H1 (cell line): ENCODE data around the gene TXNDC11. TPM values are rescaled to one million over a fixed set of nuclear protein-coding genes. Genes with fewer than 3 reads are reported as not detected.

Source experiments
- CTCF ChIA-PET: fragments of 300-600 bp; sonication (Branson Sonifier 250); formaldehyde crosslinking; loops from one replicate; lab custom pipeline; 2021; ENCODE audit not compliant: partially characterized antibody; lab: Charles Lee
- POLR2A ChIA-PET: fragments of 300-600 bp; sonication (Branson Sonifier 250); formaldehyde crosslinking; loops from one replicate; lab custom pipeline; 2021; ENCODE audit warnings: inconsistent platforms; ENCODE audit not compliant: partially characterized antibody; lab: Charles Lee
- DNase-seq, 2 experiments: peaks; one replicate each; pipeline versions ENCODE4 v3.0.0 to v3.0.0-alpha.2; 2010 to 2022; ENCODE audit warnings: low spot score in 2 of 2, low read depth in 1 of 2, mixed read lengths in 1 of 2
- FAIRE-seq: peaks from 2 replicates; lab custom pipeline; 2011; peaks lifted over from hg19 to GRCh38; lab: Jason Lieb, UNC
- H2AFZ ChIP-seq: 2 replicates; pipeline ENCODE4 v1.8.1; 2012; ENCODE audit warnings: low read length, inconsistent platforms
- H2AK5ac ChIP-seq: 2 replicates; pipeline ENCODE4 v1.6.1; 2013; ENCODE audit warnings: low read depth, low read length
- H2BK120ac ChIP-seq: replicated peaks from 2 replicates; pipeline ENCODE3; 2013; ENCODE audit warnings: low read depth, low read length, inconsistent platforms
- H2BK12ac ChIP-seq: 2 replicates; pipeline ENCODE4 v1.6.1; 2013; ENCODE audit warnings: low read depth, low read length
- H2BK15ac ChIP-seq: 2 replicates; pipeline ENCODE4 v1.6.1; 2013; ENCODE audit warnings: low read length
- H2BK20ac ChIP-seq: 2 replicates; pipeline ENCODE4 v1.6.1; 2013; ENCODE audit warnings: low read length
- H2BK5ac ChIP-seq: 2 replicates; pipeline ENCODE4 v1.6.1; 2013; ENCODE audit warnings: low read depth, low read length
- H3K14ac ChIP-seq: 2 replicates; pipeline ENCODE4 v1.6.1; 2013; ENCODE audit warnings: inconsistent platforms; ENCODE audit not compliant: insufficient read length
- H3K18ac ChIP-seq: 2 replicates; pipeline ENCODE4 v1.6.1; 2013; ENCODE audit warnings: low read length; ENCODE audit errors: extremely low read depth
- H3K23ac ChIP-seq: 2 replicates; pipeline ENCODE4 v1.6.1; 2013; ENCODE audit warnings: inconsistent platforms; ENCODE audit not compliant: insufficient read length
- H3K23me2 ChIP-seq: 2 replicates; pipeline ENCODE4 v1.6.1; 2013; ENCODE audit warnings: low read depth, low read length
- H3K27ac ChIP-seq: 2 replicates; pipeline ENCODE4 v1.6.1; 2011; ENCODE audit warnings: low read depth, low read length, inconsistent platforms
- H3K27me3 ChIP-seq, 4 experiments: replicated peaks in 1 of 4; 1 replicate in 1 of 4; 2 replicates in 3 of 4; pipeline versions ENCODE4 v1.6.1 to v1.8.1; 2011 to 2013; ENCODE audit warnings: low read length in 3 of 4, mild to moderate bottlenecking in 3 of 4, inconsistent platforms in 2 of 4, mixed read lengths in 2 of 4, moderate library complexity in 1 of 4; ENCODE audit not compliant: control insufficient read depth in 3 of 4, insufficient read depth in 3 of 4; ENCODE audit errors: extremely low read depth in 1 of 4
- H3K36me3 ChIP-seq, 4 experiments: 2 replicates each; pipeline versions ENCODE4 v1.6.1 to v1.8.1; 2011 to 2013; ENCODE audit warnings: mild to moderate bottlenecking in 4 of 4, low read length in 3 of 4, moderate library complexity in 2 of 4, control low read depth in 1 of 4, inconsistent platforms in 1 of 4; ENCODE audit not compliant: insufficient read depth in 4 of 4, control insufficient read depth in 2 of 4
- H3K4ac ChIP-seq: replicated peaks from 2 replicates; pipeline ENCODE3; 2013; ENCODE audit warnings: low read length, low read depth, mixed read lengths, inconsistent platforms; ENCODE audit not compliant: insufficient read length
- H3K4me1 ChIP-seq, 4 experiments: replicated peaks in 1 of 4; 1 replicate in 1 of 4; 2 replicates in 3 of 4; pipeline versions ENCODE4 v1.6.1 to v1.8.1; 2011 to 2013; ENCODE audit warnings: low read length in 3 of 4, inconsistent platforms in 2 of 4, mixed read lengths in 1 of 4; ENCODE audit not compliant: insufficient read depth in 4 of 4, control insufficient read depth in 3 of 4
- H3K4me2 ChIP-seq, 2 experiments: 2 replicates each; pipeline versions ENCODE4 v1.6.1 to v1.8.1; 2011 to 2013; ENCODE audit warnings: low read depth in 2 of 2, low read length in 2 of 2, control low read depth in 1 of 2, inconsistent platforms in 1 of 2, mild to moderate bottlenecking in 1 of 2; ENCODE audit not compliant: insufficient read depth in 1 of 2
- H3K4me3 ChIP-seq, 4 experiments: fragments of 200-600, 300-600 bp in 1 of 4; sonication (generic), shearing (Covaris generic), sonication (Bioruptor Twin) in 1 of 4; 2 replicates each; pipeline versions ENCODE4 v1.5.1 to v1.8.1; 2011 to 2016; ENCODE audit warnings: low read length in 4 of 4, low read depth in 3 of 4, control low read depth in 2 of 4, inconsistent platforms in 2 of 4, mild to moderate bottlenecking in 2 of 4, mixed read lengths in 1 of 4, moderate library complexity in 1 of 4; ENCODE audit not compliant: insufficient read depth in 2 of 4; ENCODE audit errors: extremely low read depth in 1 of 4
- H3K56ac ChIP-seq: replicated peaks from 2 replicates; pipeline ENCODE3; 2013; ENCODE audit warnings: low read depth, mild to moderate bottlenecking, mixed read lengths, low read length, inconsistent platforms; ENCODE audit not compliant: insufficient read length
- H3K79me1 ChIP-seq: 2 replicates; pipeline ENCODE4 v1.6.1; 2013; ENCODE audit warnings: low read depth, low read length, control low read depth
- H3K79me2 ChIP-seq, 2 experiments: 2 replicates each; pipeline versions ENCODE4 v1.6.1 to v1.8.1; 2012 to 2013; ENCODE audit warnings: low read length in 2 of 2, mild to moderate bottlenecking in 2 of 2, inconsistent platforms in 1 of 2; ENCODE audit not compliant: insufficient read depth in 2 of 2, control insufficient read depth in 1 of 2
- H3K9ac ChIP-seq, 4 experiments: replicated peaks in 1 of 4; 1 replicate in 1 of 4; 2 replicates in 3 of 4; pipeline versions ENCODE4 v1.6.1 to v1.8.1; 2011 to 2013; ENCODE audit warnings: low read depth in 3 of 4, low read length in 3 of 4, control low read depth in 2 of 4, mild to moderate bottlenecking in 2 of 4, moderate library complexity in 2 of 4, inconsistent platforms in 1 of 4; ENCODE audit errors: extremely low read depth in 1 of 4
- H3K9me3 ChIP-seq, 2 experiments: 2 replicates each; pipeline versions ENCODE4 v1.6.1 to v1.8.1; 2012 to 2013; ENCODE audit warnings: mild to moderate bottlenecking in 2 of 2, moderate library complexity in 2 of 2, control low read depth in 1 of 2, inconsistent platforms in 1 of 2, low read depth in 1 of 2, low read length in 1 of 2, mixed read lengths in 1 of 2; ENCODE audit not compliant: insufficient read depth in 2 of 2
- H4K20me1 ChIP-seq, 2 experiments: replicated peaks in 1 of 2; 2 replicates each; pipeline versions ENCODE3 to v1.8.1; 2011 to 2013; ENCODE audit warnings: inconsistent platforms in 2 of 2, low read length in 2 of 2, mild to moderate bottlenecking in 1 of 2; ENCODE audit not compliant: insufficient read depth in 2 of 2, control insufficient read depth in 1 of 2
- H4K5ac ChIP-seq: 2 replicates; pipeline ENCODE4 v1.6.1; 2013; ENCODE audit warnings: low read length, low read depth, mixed read lengths, inconsistent platforms; ENCODE audit not compliant: insufficient read length
- H4K8ac ChIP-seq: 2 replicates; pipeline ENCODE4 v1.8.0; 2013; ENCODE audit warnings: mild to moderate bottlenecking, moderate library complexity, low read length, inconsistent platforms; ENCODE audit not compliant: insufficient read depth; ENCODE audit errors: extremely low read depth
- H4K91ac ChIP-seq: replicated peaks from 2 replicates; pipeline ENCODE3; 2013; ENCODE audit warnings: low read length, mixed read lengths, inconsistent platforms; ENCODE audit not compliant: insufficient read length
- GTF2F1 ChIP-seq: IDR thresholded peaks from 2 replicates; pipeline ENCODE4 v1.6.1; 2012; ENCODE audit warnings: low read depth, low read length, improper control_type of control experiment, borderline replicate concordance
- WGBS, 2 experiments: shearing (Covaris generic) in 1 of 2; methylation state at CpG; one replicate each; pipeline versions ENCODE4 v1.1.6 to v1.1.7; 2013 to 2015; ENCODE audit warnings: low lambda C conversion rate in 2 of 2, mixed read lengths in 2 of 2, inconsistent platforms in 1 of 2, low coverage in 1 of 2, missing lambda C conversion rate in 1 of 2; ENCODE audit not compliant: insufficient replicate concordance in 2 of 2, insufficient coverage in 1 of 2, insufficient read length in 1 of 2; ENCODE audit errors: extremely low coverage in 1 of 2, missing lambda C conversion rate in 1 of 2; 5-methylcytosine and 5-hydroxymethylcytosine counted together
- polyA plus RNA-seq, 7 experiments: library from polyadenylated mRNA; depleted of rRNA in 3 of 7; stranded (reverse) in 5 of 7; unstranded in 2 of 7; fragments of >200 nt in 5 of 7; fragments of 200-250 nt in 2 of 7; gene quantifications; 1 replicate in 5 of 7; 2 replicates in 1 of 7; 4 replicates in 1 of 7; pipeline versions ENCODE4 v1.2.1 to v1.2.3, GENCODE V29; 2011 to 2013; ENCODE audit warnings: missing spikeins in 2 of 7, mixed read lengths in 2 of 7
- total RNA-seq: library from RNA; stranded (reverse); fragmentation: NEBNext Ultra II Directional; extraction: Animal tissue kit (Norgen Biotek cat#: 25700); gene quantifications from 2 replicates; pipeline ENCODE4 v1.2.1, GENCODE V29; 2021

The TXNDC11 gene
- total and polyA plus RNA-seq, 2 of the 8 experiments (the other 6 are each of a cell fraction or from before 2014, with no cell fraction given), result 13.5 to 13.8 TPM

- H3K27ac ChIP-seq, result no peak overlapping the region
- H3K79me1 ChIP-seq, result no peaks in the 10 kb centered on the region; the same call in 1 of the 2 replicates
- H2BK5ac ChIP-seq, result no peak overlapping the region
- H3K36me3 ChIP-seq, result no peaks in the 10 kb centered on the region
- no peak overlapping the region for H2BK20ac ChIP-seq
- no peak overlapping the region for H3K9ac ChIP-seq
- no peak overlapping the region for H4K5ac ChIP-seq
- H2BK120ac ChIP-seq, result no peak overlapping the region
- H4K91ac ChIP-seq, result no peak overlapping the region
- no peak overlapping the region for H2BK15ac ChIP-seq
- no peak overlapping the region for H3K23ac ChIP-seq
- no peak for FAIRE-seq
- H3K4ac ChIP-seq, result no peak overlapping the region
- no peaks in the 10 kb centered on the region for H3K27me3 ChIP-seq
- no peak overlapping the region for H3K14ac ChIP-seq
- peaks cover 0 to 2% of the 10 kb centered on the region in 2 experiments for H4K20me1 ChIP-seq
- no peak overlapping the region for H2AFZ ChIP-seq
- H2AK5ac ChIP-seq, result no peak overlapping the region
- ChIA-PET CTCF (interaction anchor here (0.9 kb wide), 1 partner anchor 51 kb away, joined by 3 read pairs; no protein-coding TSS in a partner anchor), POLR2A (interaction anchor here (1.5 to 3.6 kb wide), 2 partner anchors 7 to 25 kb away, joined by 6 to 23 read pairs; no protein-coding TSS in a partner anchor)
- H3K79me2 ChIP-seq, result no peaks in the 10 kb centered on the region
- H3K56ac ChIP-seq, result no peak overlapping the region
- H3K4me3 ChIP-seq, result no peak overlapping the region
- H3K4me2 ChIP-seq, result no peak overlapping the region; a peak in 1 of 4 replicates
- peaks cover 7% of the 10 kb centered on the region; the same call in 1 of the 2 replicates for H3K23me2 ChIP-seq
- no peak overlapping the region for H4K8ac ChIP-seq
- H3K9me3 ChIP-seq, result no peaks in the 10 kb centered on the region
- WGBS, 2 experiments, result 89% methylated on average over 6 of the region's 6 CpGs; no CpG with 5 or more reads in 1 of the 2 experiments
- H3K4me1 ChIP-seq, result peaks cover 0 to 19% (median 15%) of the 10 kb centered on the region in 4 experiments; a peak in 6 of 7 replicates
- H3K18ac ChIP-seq, result no peak overlapping the region
- no peak overlapping the region for H2BK12ac ChIP-seq
- DNase-seq, result no peak
- no peak for TF ChIP-seq GTF2F1
These were observed 108.3 kb downstream of the TXNDC11 start for GRCh38 chr16:11634312-11634711.
